SH-SY5Y (cell line): ENCODE results near the gene ARF1.

Experiments used
- GATA2 ChIP-seq: IDR thresholded peaks from 2 replicates; pipeline ENCODE4 v1.6.1; 2011; ENCODE audit warnings: mild to moderate bottlenecking, low read depth, low read length
- GATA3 ChIP-seq: IDR thresholded peaks from 2 replicates; pipeline ENCODE4 v1.6.1; 2011; ENCODE audit warnings: low read depth, mild to moderate bottlenecking, low read length, moderate library complexity

GRCh38 chr1:228071839-228072657, 10.5 kb upstream of the ARF1 start:
- TF ChIP-seq GATA2 (no peak), GATA3 (no peak)
